Pancreas (tissue), 10 donors: Measurements from ENCODE around the gene ANKRD17. TPM values are rescaled to one million over a fixed set of nuclear protein-coding genes. Genes with fewer than 3 reads are reported as not detected.
A peak's percentile ranks its signal among the peaks of the same experiment; 100 is the strongest.
"Not testable (repeated sequence)": the region's sequence is repeated elsewhere in the genome, so short reads cannot be mapped to it uniquely, and the experiment has no call there.

ENCODE experiments used
- ATAC-seq, 4 donors: fragments of 200-7000 bp; cut with Tn5 transposase; one replicate each; pipeline versions ENCODE4 v1.8.0 to v1.9.1; 2020; ENCODE audit warnings: mild to moderate bottlenecking in 4 of 4, moderate library complexity in 4 of 4
- DNase-seq, 6 donors: peaks; one replicate each; pipeline ENCODE4 v3.0.0-alpha.2; 2020
- FAIRE-seq: peaks from 2 replicates; lab custom pipeline; 2012; peaks lifted over from hg19 to GRCh38; lab: Jason Lieb, UNC
- H3K27ac ChIP-seq, 4 donors: fragments of 200-600 bp; sonication (generic); 1 replicate in 3 of 4; 2 replicates in 1 of 4; pipeline versions ENCODE4 v1.5.0 to v1.8.0; 2020
- H3K27me3 ChIP-seq, 4 donors: fragments of 200-600 bp; one replicate each; pipeline ENCODE4 v1.8.0; 2021
- H3K36me3 ChIP-seq, 3 donors: fragments of 200-600 bp; sonication (generic) in 1 of 3; one replicate each; pipeline versions ENCODE4 v1.5.0 to v1.8.0; 2020 to 2021
- H3K4me1 ChIP-seq, 3 donors: fragments of 200-600 bp; one replicate each; pipeline ENCODE4 v1.8.0; 2021
- H3K4me3 ChIP-seq, 4 donors: fragments of 200-600 bp; sonication (generic) in 2 of 4; one replicate each; pipeline versions ENCODE4 v1.5.0 to v1.8.0; 2020 to 2021
- H3K9me3 ChIP-seq, 4 donors: fragments of 200-600 bp; one replicate each; pipeline ENCODE4 v1.8.0; 2021
- CTCF ChIP-seq, 4 donors: fragments of 200-600 bp; sonication (generic) in 3 of 4; IDR thresholded peaks; one replicate each; pipeline versions ENCODE4 v1.5.0 to v1.8.0; 2021; ENCODE audit warnings: antibody characterized with exemption in 4 of 4
- WGBS, 2 donors: extraction: QIAGEN DNeasy Blood & Tissue Kit; methylation state at CpG; one replicate each; pipeline ENCODE4 v1.1.7; 2013; 5-methylcytosine and 5-hydroxymethylcytosine counted together
- intact Hi-C, 3 donors: fragments of 100-400 bp; cut with DNase I; formaldehyde crosslinking; loops; one replicate each; pipeline versions ENCODE4 v1.11.1 to v1.14.2; 2022
- polyA plus RNA-seq, 2 donors: library from polyadenylated mRNA; stranded (reverse); fragments of 200-250 nt; gene quantifications; one replicate each; pipeline ENCODE4 v1.2.3, GENCODE V29; 2013
- total RNA-seq, 6 donors: library from RNA; stranded (reverse); fragmentation: NEBNext Ultra II Directional in 4 of 6; extraction: Animal tissue kit (Norgen Biotek cat#: 25700) in 4 of 6; gene quantifications; one replicate each; pipeline versions ENCODE4 v1.2.1 to v1.2.4, GENCODE V29; 2021 to 2023
- donor health status: healthy with polysubstance abuse.
- donor health status: DM: no; HTN: no; CAD: no; lungs with moderate emphysema.
- donor health status: DM: no; HTN: no; CAD: no.
- donor health status: control.
- donor health status: control.
- donor health status: Bipolar disorder and iron deficiency.
- donor health status: DM: yes; HTN: yes; CAD: no.
- donor health status: DM: no; HTN: no; CAD: no.
- donor health status: DM: no; HTN: no; CAD: no.
- donor health status: DM: yes; HTN: yes; CAD: no.

The ANKRD17 gene
- total and polyA plus RNA-seq, 8 donors: 7.7 to 45.8 (median 31.0) TPM

GRCh38 chr4:73231518-73232487 is 26.8 kb downstream of the ANKRD17 start:
- Histone ChIP-seq H3K9me3 (no peaks in the 10 kb centered on the region), H3K36me3 (no peaks in the 10 kb centered on the region), H3K27me3 (no peaks in the 10 kb centered on the region), H3K4me1 (no peaks in the 10 kb centered on the region), H3K27ac (no peak overlapping the region), H3K4me3 (no peak overlapping the region)
- 91 to 95% methylated on average over 8 of the region's 8 CpGs for WGBS, 2 donors
- TF ChIP-seq CTCF (IDR thresholded peaks at IDR 0.05): no peak
- FAIRE-seq (no peak), DNase-seq (no peak), ATAC-seq (no peak)
- intact Hi-C loops: no loop called here

- FAIRE-seq: no peak
- Histone ChIP-seq H3K27me3 (no peaks in the 10 kb centered on the region), H3K9me3 (no peaks in the 10 kb centered on the region), H3K4me1 (no peaks in the 10 kb centered on the region), H3K27ac (no peak overlapping the region), H3K4me3 (no peak overlapping the region), H3K36me3 (no peaks in the 10 kb centered on the region)
- WGBS, 2 donors: 88 to 90% methylated on average over 3 of the region's 3 CpGs
- no peak for DNase-seq
- no peak for ATAC-seq
- TF ChIP-seq CTCF (IDR thresholded peaks at IDR 0.05): no peak
- intact Hi-C loops: no loop called here
These were observed 27.6 kb downstream of the ANKRD17 start for GRCh38 chr4:73230865-73231517.

- H3K27ac ChIP-seq, FAIRE-seq, H3K9me3 ChIP-seq, DNase-seq, H3K36me3 ChIP-seq, intact Hi-C loops, H3K4me3 ChIP-seq, H3K27me3 ChIP-seq, ATAC-seq, H3K4me1 ChIP-seq: not testable (repeated sequence)
- WGBS, 2 donors: 87 to 88% methylated on average over 3 to 5 of the region's 6 CpGs
These were observed 29.8 kb downstream of the ANKRD17 start for GRCh38 chr4:73228800-73229199.

- ATAC-seq: no peak
- WGBS, 2 donors: 84 to 87% methylated on average over 3 of the region's 3 CpGs
- Histone ChIP-seq H3K9me3 (no peaks in the 10 kb centered on the region), H3K4me1 (peaks cover 11 to 23% (median 16%) of the 10 kb centered on the region in 3 donors), H3K4me3 (no peak overlapping the region), H3K27ac (no peak overlapping the region), H3K36me3 (no peaks in the 10 kb centered on the region), H3K27me3 (no peaks in the 10 kb centered on the region)
- intact Hi-C loops: no loop called here
- no peak for FAIRE-seq
- TF ChIP-seq CTCF (IDR thresholded peaks at IDR 0.05): no peak
- no peak for DNase-seq
These were observed 33.7 kb downstream of the ANKRD17 start for GRCh38 chr4:73224886-73225285.

- Histone ChIP-seq H3K4me1 (peaks cover 11 to 31% (median 23%) of the 10 kb centered on the region in 3 donors), H3K9me3 (no peaks in the 10 kb centered on the region), H3K27ac (peak overlapping the region; percentile 74 to 88 (median 83)), H3K36me3 (no peaks in the 10 kb centered on the region), H3K4me3 (peak overlapping the region in 2 of 4 donors; percentile 50), H3K27me3 (no peaks in the 10 kb centered on the region)
- FAIRE-seq (no peak), DNase-seq (no peak), ATAC-seq (peak in 2 of 4 donors; percentile 3 to 5)
- intact Hi-C loops: no loop called here
- 20 to 21% methylated on average over 3 of the region's 3 CpGs for WGBS, 2 donors
- TF ChIP-seq CTCF (IDR thresholded peaks at IDR 0.05): no peak
These were observed 35.3 kb downstream of the ANKRD17 start for GRCh38 chr4:73223258-73223650.
